Effector memory CD8-positive, alpha-beta T cell (primary cell): ENCODE measurements around the gene PTPRD.

Experiments used
- ATAC-seq: fragments of 150-1000 bp; cut with Tn5 transposase; replicated peaks from 2 replicates; pipeline ENCODE4 v1.10.0; 2021; ENCODE audit warnings: mild to moderate bottlenecking, moderate library complexity
- DNase-seq, 3 experiments: peaks; one replicate each; pipeline ENCODE4 v3.0.0; 2021
- H3K27ac Mint-ChIP-seq, 2 donors: one replicate each; pipeline ENCODE4 v1.8.0; 2022; ENCODE audit warnings: mild to moderate bottlenecking in 2 of 2, mixed read lengths in 2 of 2, moderate library complexity in 2 of 2
- H3K27me3 Mint-ChIP-seq, 2 donors: one replicate each; pipeline ENCODE4 v1.8.0; 2022; ENCODE audit warnings: mixed read lengths in 2 of 2
- H3K36me3 Mint-ChIP-seq: one replicate; pipeline ENCODE4 v1.8.0; 2022; ENCODE audit warnings: mild to moderate bottlenecking, moderate library complexity, mixed read lengths; ENCODE audit not compliant: insufficient read depth
- H3K4me1 Mint-ChIP-seq, 2 donors: one replicate each; pipeline ENCODE4 v1.8.0; 2022; ENCODE audit warnings: low read depth in 2 of 2, mixed read lengths in 2 of 2
- H3K4me3 Mint-ChIP-seq, 2 donors: one replicate each; pipeline ENCODE4 v1.8.0; 2022; ENCODE audit warnings: mild to moderate bottlenecking in 2 of 2, mixed read lengths in 2 of 2, moderate library complexity in 2 of 2
- H3K9me3 Mint-ChIP-seq, 2 donors: one replicate each; pipeline ENCODE4 v1.8.0; 2022; ENCODE audit warnings: mixed read lengths in 2 of 2

The PTPRD gene

DNA sequence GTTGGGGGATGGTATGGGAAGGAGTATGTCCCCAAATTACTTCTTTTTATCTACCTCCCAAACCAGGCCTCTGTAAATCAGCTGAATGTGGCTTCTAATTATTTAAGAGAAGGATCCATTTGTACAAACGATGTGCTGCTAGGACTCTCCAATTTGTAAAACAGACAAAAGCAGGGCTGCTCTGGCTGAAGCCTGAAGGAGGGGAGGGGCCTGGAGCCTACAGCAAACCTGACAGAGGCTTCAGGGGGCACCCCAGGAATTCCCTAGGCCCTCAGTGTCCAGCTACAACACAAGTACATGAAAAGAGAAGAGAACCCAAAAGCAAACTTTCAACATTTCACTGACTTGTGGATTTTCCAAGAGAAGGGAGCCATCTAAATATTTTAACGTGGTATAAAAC, 1873.9 kb downstream of the PTPRD start:
- Mint-ChIP-seq H3K27ac (no peak overlapping the region), H3K36me3 (no peaks in the 10 kb centered on the region), H3K4me3 (no peak overlapping the region), H3K27me3 (peaks cover 0 to 8% of the 10 kb centered on the region in 2 donors), H3K9me3 (peaks cover 0 to 4% of the 10 kb centered on the region in 2 donors), H3K4me1 (no peaks in the 10 kb centered on the region)
- no peak for ATAC-seq
- DNase-seq, result no peak

DNA sequence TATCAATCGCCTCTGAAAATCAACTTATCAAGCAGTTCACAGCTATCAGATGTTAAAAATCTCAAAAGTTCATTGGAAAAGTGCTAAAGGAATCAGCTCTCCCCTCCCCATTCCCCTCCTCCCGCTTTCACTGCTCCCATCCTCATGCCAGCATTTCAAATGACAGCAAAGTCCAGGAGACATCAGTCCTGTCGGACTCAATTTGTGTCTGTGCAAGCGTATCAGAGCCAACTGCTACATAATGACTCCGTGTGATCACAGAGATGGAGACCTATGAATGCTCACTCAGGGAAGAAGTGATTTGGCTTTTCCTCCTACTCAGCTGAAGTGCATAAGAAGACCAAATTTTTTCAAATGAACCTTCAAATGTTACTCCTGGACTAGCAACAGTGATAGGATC, 1876.0 kb downstream of the PTPRD start:
- peaks cover 0 to 8% of the 10 kb centered on the region in 2 donors for H3K27me3 Mint-ChIP-seq
- no peaks in the 10 kb centered on the region for H3K4me1 Mint-ChIP-seq
- no peak overlapping the region for H3K27ac Mint-ChIP-seq
- H3K4me3 Mint-ChIP-seq, result no peak overlapping the region
- ATAC-seq (no peak), DNase-seq (no peak)
- peaks cover 0 to 2% of the 10 kb centered on the region in 2 donors for H3K9me3 Mint-ChIP-seq
- no peaks in the 10 kb centered on the region for H3K36me3 Mint-ChIP-seq

GRCh38 chr9:8734760-8735159, 1878.0 kb downstream of the PTPRD start:
- Mint-ChIP-seq H3K4me3 (no peak overlapping the region), H3K27ac (no peak overlapping the region), H3K9me3 (peaks cover 0 to 2% of the 10 kb centered on the region in 2 donors), H3K36me3 (no peaks in the 10 kb centered on the region), H3K27me3 (peaks cover 0 to 8% of the 10 kb centered on the region in 2 donors), H3K4me1 (no peaks in the 10 kb centered on the region)
- ATAC-seq (no peak), DNase-seq (no peak)

- DNase-seq (no peak), ATAC-seq (no peak)
- Mint-ChIP-seq H3K9me3 (peaks cover 0 to 2% of the 10 kb centered on the region in 2 donors), H3K4me1 (no peaks in the 10 kb centered on the region), H3K4me3 (no peak overlapping the region), H3K36me3 (no peaks in the 10 kb centered on the region), H3K27me3 (peaks cover 0 to 8% of the 10 kb centered on the region in 2 donors), H3K27ac (no peak overlapping the region)
Measured at GRCh38 chr9:8733131-8733954, 1879.5 kb downstream of the PTPRD start.

GRCh38 chr9:8732367-8733075, 1880.3 kb downstream of the PTPRD start:
- no peak overlapping the region for H3K4me3 Mint-ChIP-seq
- DNase-seq (no peak), ATAC-seq (no peak)
- H3K4me1 Mint-ChIP-seq, result no peaks in the 10 kb centered on the region
- peaks cover 0 to 2% of the 10 kb centered on the region in 2 donors for H3K9me3 Mint-ChIP-seq
- no peak overlapping the region for H3K27ac Mint-ChIP-seq
- H3K27me3 Mint-ChIP-seq, result peaks cover 0 to 8% of the 10 kb centered on the region in 2 donors
- no peaks in the 10 kb centered on the region for H3K36me3 Mint-ChIP-seq

DNA sequence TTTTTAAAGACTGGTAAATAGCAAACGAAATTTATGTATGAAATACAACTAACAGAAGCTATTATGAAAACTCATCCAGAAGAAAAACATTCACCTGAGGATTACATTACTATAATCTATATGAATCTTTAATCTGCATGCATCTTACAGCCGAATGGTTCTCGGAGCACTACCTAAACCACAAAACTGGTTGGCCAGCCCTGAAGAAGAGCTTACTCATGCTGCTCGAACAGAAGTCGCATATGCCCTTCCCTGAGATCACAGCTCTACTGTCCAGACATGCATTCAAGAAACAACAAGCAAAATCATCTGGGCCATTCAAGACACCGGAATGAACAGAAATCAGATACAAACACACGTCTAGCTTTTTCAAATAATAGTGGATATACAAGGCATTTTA, 1882.2 kb downstream of the PTPRD start:
- no peaks in the 10 kb centered on the region for H3K36me3 Mint-ChIP-seq
- peaks cover 0 to 2% of the 10 kb centered on the region in 2 donors for H3K9me3 Mint-ChIP-seq
- no peaks in the 10 kb centered on the region for H3K4me1 Mint-ChIP-seq
- no peak for DNase-seq
- H3K4me3 Mint-ChIP-seq, result no peak overlapping the region
- ATAC-seq, result no peak
- no peak overlapping the region for H3K27ac Mint-ChIP-seq
- H3K27me3 Mint-ChIP-seq, result peaks cover 0 to 8% of the 10 kb centered on the region in 2 donors

DNA sequence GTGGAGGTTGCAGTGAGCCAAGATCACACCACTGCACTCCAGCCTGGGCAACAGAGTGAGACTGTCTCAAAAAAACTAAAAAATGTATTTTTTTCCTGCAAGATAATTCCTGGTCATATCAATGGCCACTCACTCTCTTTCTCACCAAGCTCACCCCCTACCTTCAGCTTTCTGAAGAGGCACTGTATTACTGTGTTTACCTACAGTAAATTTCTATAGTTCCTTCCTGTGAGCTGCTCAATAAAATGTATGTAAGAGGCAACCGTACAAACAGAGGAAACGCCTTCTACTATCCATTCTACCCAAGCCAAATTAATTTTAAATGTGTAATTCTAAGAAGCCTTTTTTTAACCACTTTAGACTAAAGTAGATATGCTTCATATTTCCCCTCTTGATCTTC, 1883.9 kb downstream of the PTPRD start:
- DNase-seq (no peak), ATAC-seq (no peak)
- Mint-ChIP-seq H3K4me3 (no peak overlapping the region), H3K27ac (no peak overlapping the region), H3K27me3 (no peaks in the 10 kb centered on the region), H3K4me1 (no peaks in the 10 kb centered on the region), H3K36me3 (no peaks in the 10 kb centered on the region), H3K9me3 (no peaks in the 10 kb centered on the region)

DNA sequence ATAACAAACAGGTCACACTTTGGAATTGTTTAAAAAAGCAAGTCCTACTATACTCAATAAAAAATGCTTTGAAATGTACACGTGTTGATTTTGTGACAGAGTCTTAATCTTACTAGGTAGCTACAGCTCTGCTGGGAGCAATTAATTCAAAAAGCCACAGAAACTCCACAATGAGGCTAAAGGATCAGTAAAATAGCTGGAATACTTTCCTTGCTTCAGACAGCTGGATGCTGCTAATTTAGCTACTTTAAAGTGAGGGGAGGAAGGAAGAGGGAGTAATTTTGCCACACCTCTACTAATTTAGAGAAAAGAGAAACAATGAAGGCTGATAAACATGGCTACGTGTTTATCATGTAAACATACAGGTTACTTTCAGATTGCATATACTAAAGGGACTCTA, 1885.6 kb downstream of the PTPRD start:
- H3K36me3 Mint-ChIP-seq, result no peaks in the 10 kb centered on the region
- no peaks in the 10 kb centered on the region for H3K27me3 Mint-ChIP-seq
- DNase-seq (no peak), ATAC-seq (no peak)
- H3K4me3 Mint-ChIP-seq, result no peak overlapping the region
- H3K4me1 Mint-ChIP-seq, result no peaks in the 10 kb centered on the region
- H3K9me3 Mint-ChIP-seq, result no peaks in the 10 kb centered on the region
- no peak overlapping the region for H3K27ac Mint-ChIP-seq

DNA sequence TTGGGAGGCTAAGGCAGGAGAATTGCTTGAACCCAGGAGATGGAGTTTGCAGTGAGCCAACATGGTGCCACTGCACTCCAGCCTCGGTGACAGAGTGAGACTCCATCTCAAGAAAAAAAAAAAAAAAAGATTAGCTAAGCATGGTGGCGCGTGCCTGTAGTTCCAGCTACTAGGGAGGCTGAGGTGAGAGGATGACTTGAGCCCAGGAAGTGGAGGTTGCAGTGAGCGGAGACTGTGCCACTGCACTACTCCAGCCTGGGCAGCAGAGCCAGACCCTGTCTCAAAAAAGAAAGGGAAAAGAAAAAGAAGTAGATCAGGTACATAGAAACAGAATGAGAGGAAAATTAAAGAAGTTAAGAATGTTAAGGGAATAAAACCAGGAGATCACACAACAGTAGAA, 1886.1 kb downstream of the PTPRD start:
- ATAC-seq (no peak), DNase-seq (no peak)
- peak overlapping the region in 1 of 2 donors; percentile 73 for H3K27ac Mint-ChIP-seq
- no peaks in the 10 kb centered on the region for H3K4me1 Mint-ChIP-seq
- H3K4me3 Mint-ChIP-seq, result no peak overlapping the region
- H3K27me3 Mint-ChIP-seq, result no peaks in the 10 kb centered on the region
- H3K36me3 Mint-ChIP-seq, result no peaks in the 10 kb centered on the region
- H3K9me3 Mint-ChIP-seq, result no peaks in the 10 kb centered on the region

DNA sequence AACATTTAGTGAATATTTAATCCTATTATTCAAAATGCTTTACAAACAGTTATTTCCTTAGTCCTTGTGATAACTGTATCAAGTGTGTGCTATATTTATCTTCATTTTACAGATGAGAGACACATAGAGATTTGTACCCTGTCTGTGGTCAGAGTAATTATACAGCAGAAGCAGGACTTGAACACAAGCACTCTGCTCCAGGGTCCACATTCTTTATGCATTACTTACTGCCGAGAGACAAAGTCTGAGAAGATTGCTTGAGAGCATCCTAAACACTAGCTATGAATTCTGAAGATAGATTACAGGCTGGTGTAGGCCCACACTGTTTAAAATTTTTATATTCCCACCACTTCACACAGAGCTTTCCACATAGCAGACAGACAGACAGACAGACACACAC, 1887.2 kb downstream of the PTPRD start:
- Mint-ChIP-seq H3K4me1 (no peaks in the 10 kb centered on the region), H3K27ac (no peak overlapping the region), H3K4me3 (no peak overlapping the region), H3K27me3 (no peaks in the 10 kb centered on the region), H3K9me3 (no peaks in the 10 kb centered on the region), H3K36me3 (no peaks in the 10 kb centered on the region)
- ATAC-seq, result no peak
- no peak for DNase-seq

DNA sequence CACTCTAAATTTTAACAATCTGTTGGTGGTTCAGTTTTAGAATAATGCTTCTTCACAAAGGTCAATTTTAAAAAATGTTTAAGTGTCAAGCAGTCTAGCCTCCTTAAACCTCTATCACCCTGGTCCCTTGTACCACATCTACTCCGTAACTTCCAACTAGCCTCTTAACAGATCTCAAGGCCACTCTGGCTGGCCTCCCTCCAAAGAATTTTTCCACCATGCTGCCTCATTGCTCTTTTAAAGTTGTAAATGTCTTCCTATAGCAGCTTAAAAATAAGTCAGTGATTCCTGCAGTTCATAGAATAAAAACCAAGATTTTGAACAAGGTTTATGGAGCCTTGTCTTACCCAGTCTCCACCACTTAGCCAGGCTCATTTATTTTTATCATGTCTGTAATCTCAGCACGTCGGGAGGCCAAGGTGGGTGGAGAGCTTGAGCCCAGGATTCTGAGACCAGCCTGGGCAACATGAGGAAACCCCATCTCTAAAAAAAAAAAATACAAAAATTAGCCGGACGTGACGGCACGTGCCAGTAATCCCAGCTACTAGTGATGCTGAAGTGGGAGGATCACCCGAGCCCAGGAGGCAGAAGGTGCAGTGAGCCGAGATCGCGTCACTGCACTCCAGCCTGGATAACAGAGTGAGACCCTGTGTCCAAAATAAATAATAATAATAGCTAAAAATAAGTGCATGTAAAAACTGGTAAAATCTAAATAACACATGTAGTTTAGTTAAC, 1888.4 kb downstream of the PTPRD start:
- Mint-ChIP-seq H3K27me3 (no peaks in the 10 kb centered on the region), H3K9me3 (no peaks in the 10 kb centered on the region), H3K4me1 (no peaks in the 10 kb centered on the region), H3K4me3 (no peak overlapping the region), H3K36me3 (no peaks in the 10 kb centered on the region), H3K27ac (no peak overlapping the region)
- DNase-seq (no peak), ATAC-seq (no peak)

DNA sequence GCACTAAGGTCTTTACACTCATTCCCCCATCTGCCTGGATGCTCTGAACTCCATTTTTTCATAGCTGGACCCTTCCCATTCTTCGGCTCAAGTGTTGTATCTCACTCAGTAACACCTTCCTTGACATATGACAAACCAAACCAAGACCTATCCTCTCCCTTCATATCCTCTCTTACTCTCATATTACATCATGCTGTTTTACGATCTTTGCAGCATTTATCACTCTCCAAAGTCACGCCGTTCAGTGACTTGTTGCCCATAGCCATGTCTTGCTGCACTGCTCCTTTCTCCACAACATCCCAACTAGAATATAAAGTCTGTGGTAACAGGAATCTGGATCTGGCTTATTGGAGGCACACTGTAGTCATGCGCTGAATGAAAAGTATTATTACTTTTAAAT, 1889.6 kb downstream of the PTPRD start:
- Mint-ChIP-seq H3K4me3 (no peak overlapping the region), H3K27me3 (no peaks in the 10 kb centered on the region), H3K27ac (no peak overlapping the region), H3K36me3 (no peaks in the 10 kb centered on the region), H3K4me1 (peaks cover 0 to 2% of the 10 kb centered on the region in 2 donors), H3K9me3 (no peaks in the 10 kb centered on the region)
- DNase-seq, result no peak
- ATAC-seq, result no peak

GRCh38 chr9:8719833-8720486, 1892.8 kb downstream of the PTPRD start:
- no peak for DNase-seq
- H3K27ac Mint-ChIP-seq, result no peak overlapping the region
- ATAC-seq, result no peak
- H3K27me3 Mint-ChIP-seq, result no peaks in the 10 kb centered on the region
- no peak overlapping the region for H3K4me3 Mint-ChIP-seq
- H3K4me1 Mint-ChIP-seq, result peaks cover 0 to 2% of the 10 kb centered on the region in 2 donors
- H3K9me3 Mint-ChIP-seq, result peaks cover 0 to 3% of the 10 kb centered on the region in 2 donors
- H3K36me3 Mint-ChIP-seq, result no peaks in the 10 kb centered on the region
